PFSK-1 (cell line): ENCODE data around the gene PYROXD2.

Source experiments
- POLR2AphosphoS5 ChIP-seq: IDR thresholded peaks from 2 replicates; pipeline ENCODE4 v1.6.1; 2012; ENCODE audit warnings: low read depth, mild to moderate bottlenecking, control low read depth, low read length, moderate library complexity
- SIN3A ChIP-seq: IDR thresholded peaks from 2 replicates; pipeline ENCODE4 v1.6.1; 2012; ENCODE audit warnings: mild to moderate bottlenecking, low read length, moderate library complexity, borderline replicate concordance; ENCODE audit not compliant: insufficient read depth
- TF ChIP-seq, protein P1 (sequence below), 2 experiments: IDR thresholded peaks; 2 replicates each; pipeline versions ENCODE4 v1.6.1 to v1.8.0; 2011 to 2012; ENCODE audit warnings: low read depth in 2 of 2, low read length in 2 of 2, control low read depth in 1 of 2, inconsistent platforms in 1 of 2, mild to moderate bottlenecking in 1 of 2, moderate library complexity in 1 of 2; ENCODE audit not compliant: insufficient read depth in 1 of 2

DNA sequence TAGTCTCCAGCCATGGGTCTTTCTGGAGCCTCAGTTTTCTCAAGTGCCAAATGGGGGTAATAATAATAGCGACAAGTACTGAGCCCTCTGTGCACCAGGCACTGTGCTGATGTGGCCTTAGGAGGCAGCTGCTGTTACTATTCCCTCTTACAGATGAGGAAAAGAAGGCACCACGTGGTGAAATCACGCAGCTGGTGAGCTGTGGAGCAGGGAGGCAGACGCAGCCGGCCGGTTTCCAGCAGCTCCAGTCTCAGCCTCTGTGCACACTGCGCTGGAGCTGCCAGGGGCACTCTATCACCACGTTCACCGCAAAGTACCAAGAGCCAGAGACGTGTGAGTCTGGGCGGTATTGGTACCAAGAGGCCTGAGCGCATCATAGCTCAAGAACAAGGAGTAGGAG, 9.6 kb downstream of the PYROXD2 start:
- TF ChIP-seq POLR2AphosphoS5 (no peak), SIN3A (no peak)
- TF ChIP-seq, protein P1, sequence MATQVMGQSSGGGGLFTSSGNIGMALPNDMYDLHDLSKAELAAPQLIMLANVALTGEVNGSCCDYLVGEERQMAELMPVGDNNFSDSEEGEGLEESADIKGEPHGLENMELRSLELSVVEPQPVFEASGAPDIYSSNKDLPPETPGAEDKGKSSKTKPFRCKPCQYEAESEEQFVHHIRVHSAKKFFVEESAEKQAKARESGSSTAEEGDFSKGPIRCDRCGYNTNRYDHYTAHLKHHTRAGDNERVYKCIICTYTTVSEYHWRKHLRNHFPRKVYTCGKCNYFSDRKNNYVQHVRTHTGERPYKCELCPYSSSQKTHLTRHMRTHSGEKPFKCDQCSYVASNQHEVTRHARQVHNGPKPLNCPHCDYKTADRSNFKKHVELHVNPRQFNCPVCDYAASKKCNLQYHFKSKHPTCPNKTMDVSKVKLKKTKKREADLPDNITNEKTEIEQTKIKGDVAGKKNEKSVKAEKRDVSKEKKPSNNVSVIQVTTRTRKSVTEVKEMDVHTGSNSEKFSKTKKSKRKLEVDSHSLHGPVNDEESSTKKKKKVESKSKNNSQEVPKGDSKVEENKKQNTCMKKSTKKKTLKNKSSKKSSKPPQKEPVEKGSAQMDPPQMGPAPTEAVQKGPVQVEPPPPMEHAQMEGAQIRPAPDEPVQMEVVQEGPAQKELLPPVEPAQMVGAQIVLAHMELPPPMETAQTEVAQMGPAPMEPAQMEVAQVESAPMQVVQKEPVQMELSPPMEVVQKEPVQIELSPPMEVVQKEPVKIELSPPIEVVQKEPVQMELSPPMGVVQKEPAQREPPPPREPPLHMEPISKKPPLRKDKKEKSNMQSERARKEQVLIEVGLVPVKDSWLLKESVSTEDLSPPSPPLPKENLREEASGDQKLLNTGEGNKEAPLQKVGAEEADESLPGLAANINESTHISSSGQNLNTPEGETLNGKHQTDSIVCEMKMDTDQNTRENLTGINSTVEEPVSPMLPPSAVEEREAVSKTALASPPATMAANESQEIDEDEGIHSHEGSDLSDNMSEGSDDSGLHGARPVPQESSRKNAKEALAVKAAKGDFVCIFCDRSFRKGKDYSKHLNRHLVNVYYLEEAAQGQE (IDR thresholded peaks at IDR 0.05; ENCODE audit: insufficient read depth in 1 of 2, low read depth in 2 of 2, low read length in 2 of 2): no peak
